ENCODE measurements around the gene AAGAB. TPM values are rescaled to one million over a fixed set of nuclear protein-coding genes. Genes with fewer than 3 reads are reported as not detected.

AAGAB gene
- total RNA-seq, 1 experiment from 2014 or later, result 40.1 TPM

DNA sequence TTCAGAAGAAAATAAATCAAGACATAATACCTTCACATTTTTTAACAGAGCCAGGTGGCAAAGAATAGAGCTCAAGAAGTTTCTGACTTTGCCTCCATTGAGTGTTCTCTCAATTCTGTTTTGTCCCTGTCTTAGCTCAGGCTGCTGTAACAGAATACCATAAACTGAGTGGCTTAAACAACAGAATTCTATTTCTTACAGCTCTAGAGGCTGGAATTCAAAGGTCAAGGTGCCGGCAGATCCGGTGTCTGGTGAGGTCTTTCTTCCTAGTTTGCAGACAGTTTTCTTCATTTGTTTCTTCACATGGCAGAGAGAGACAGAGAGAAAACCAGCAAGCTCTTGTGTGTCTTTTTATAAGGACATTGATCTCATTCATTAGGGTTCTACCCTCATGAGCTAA is 25.8 kb upstream of the AAGAB start:
- Histone ChIP-seq H3K4ac (ENCODE audit: low read depth, low read length) (no peak overlapping the region), H4K91ac (ENCODE audit: insufficient read length, low read depth, low read length) (no peak overlapping the region), H2BK20ac (ENCODE audit: low read depth, low read length, poor library complexity, severe bottlenecking) (no peak overlapping the region), H3K4me2 (ENCODE audit: insufficient read depth, insufficient read length, low read length) (no peak overlapping the region), H3K4me1 (ENCODE audit: insufficient read depth, low read length) (peaks cover 3% of the 10 kb centered on the region; the same call in 1 of the 2 replicates), H2BK15ac (ENCODE audit: low read depth, low read length) (no peak overlapping the region), H4K5ac (ENCODE audit: insufficient read length, low read depth, low read length) (no peak overlapping the region), H2BK5ac (ENCODE audit: insufficient read length, low read length) (no peak overlapping the region), H3K14ac (ENCODE audit: insufficient read depth, low read length) (no peak overlapping the region), H3K79me2 (ENCODE audit: insufficient read depth, low read length) (no peaks in the 10 kb centered on the region), H3K56ac (ENCODE audit: insufficient read length, low read depth, low read length) (no peak overlapping the region), H4K8ac (replicated peaks; ENCODE audit: insufficient read length, low read depth, low read length) (no peak overlapping the region), H2AK5ac (ENCODE audit: insufficient read length, low read length) (no peak overlapping the region), H3K9me3 (ENCODE audit: control insufficient read depth, low read depth, low read length) (no peaks in the 10 kb centered on the region), H3K27me3 (ENCODE audit: insufficient read depth, low read length) (no peaks in the 10 kb centered on the region), H3K18ac (ENCODE audit: insufficient read length, low read depth, low read length) (no peak overlapping the region), H3T11ph (ENCODE audit: low read length) (no peak overlapping the region), H3K27ac (ENCODE audit: insufficient read length, low read depth, low read length) (no peak overlapping the region), H3K23ac (ENCODE audit: insufficient read length, low read depth, low read length) (no peak overlapping the region), H3K79me1 (ENCODE audit: insufficient read depth, low read depth, low read length, poor library complexity, severe bottlenecking) (no peaks in the 10 kb centered on the region), H2BK12ac (ENCODE audit: insufficient read length, low read depth, low read length) (no peak overlapping the region), H2AFZ (ENCODE audit: low read length) (no peak overlapping the region), H3K9ac (ENCODE audit: extremely low read depth, insufficient read length, low read length) (no peak overlapping the region), H4K20me1 (ENCODE audit: control insufficient read depth, insufficient read depth, insufficient read length) (no peaks in the 10 kb centered on the region), H2BK120ac (ENCODE audit: low read depth, low read length, poor library complexity, severe bottlenecking) (no peak overlapping the region), H3K23me2 (ENCODE audit: insufficient read length, low read depth, low read length, poor library complexity, severe bottlenecking) (no peaks in the 10 kb centered on the region)
- Mint-ChIP-seq H3K4me1 (peaks cover 18 to 21% of the 10 kb centered on the region in 2 experiments), H3K9me3 (peaks cover under 1% of the 10 kb centered on the region in 2 experiments; a peak in 4 of 5 replicates), H3K27me3 (ENCODE audit: low read depth) (no peaks in the 10 kb centered on the region; the same call in 1 of the 2 replicates), H3K4me3 (no peak overlapping the region), H3K36me3 (ENCODE audit: insufficient read depth in 1 of 3, low read depth in 3 of 3) (peaks cover 0 to under 1% (median 0%) of the 10 kb centered on the region in 3 experiments; a peak in 1 of 7 replicates), H3K27ac (no peak overlapping the region)
- no peak for DNase-seq
- TF ChIP-seq, protein P1, sequence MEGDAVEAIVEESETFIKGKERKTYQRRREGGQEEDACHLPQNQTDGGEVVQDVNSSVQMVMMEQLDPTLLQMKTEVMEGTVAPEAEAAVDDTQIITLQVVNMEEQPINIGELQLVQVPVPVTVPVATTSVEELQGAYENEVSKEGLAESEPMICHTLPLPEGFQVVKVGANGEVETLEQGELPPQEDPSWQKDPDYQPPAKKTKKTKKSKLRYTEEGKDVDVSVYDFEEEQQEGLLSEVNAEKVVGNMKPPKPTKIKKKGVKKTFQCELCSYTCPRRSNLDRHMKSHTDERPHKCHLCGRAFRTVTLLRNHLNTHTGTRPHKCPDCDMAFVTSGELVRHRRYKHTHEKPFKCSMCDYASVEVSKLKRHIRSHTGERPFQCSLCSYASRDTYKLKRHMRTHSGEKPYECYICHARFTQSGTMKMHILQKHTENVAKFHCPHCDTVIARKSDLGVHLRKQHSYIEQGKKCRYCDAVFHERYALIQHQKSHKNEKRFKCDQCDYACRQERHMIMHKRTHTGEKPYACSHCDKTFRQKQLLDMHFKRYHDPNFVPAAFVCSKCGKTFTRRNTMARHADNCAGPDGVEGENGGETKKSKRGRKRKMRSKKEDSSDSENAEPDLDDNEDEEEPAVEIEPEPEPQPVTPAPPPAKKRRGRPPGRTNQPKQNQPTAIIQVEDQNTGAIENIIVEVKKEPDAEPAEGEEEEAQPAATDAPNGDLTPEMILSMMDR (conservative IDR thresholded peaks at IDR 0.05), result no peak
- no CpG with 5 or more reads among the region's 2 CpGs for WGBS (ENCODE audit: extremely low coverage, insufficient read length, low lambda C conversion rate)
